ENCODE data around the gene ARMCX4.
"Not testable (repeated sequence)": the region's sequence is repeated elsewhere in the genome, so short reads cannot be mapped to it uniquely, and the experiment has no call there.

The ARMCX4 gene

DNA sequence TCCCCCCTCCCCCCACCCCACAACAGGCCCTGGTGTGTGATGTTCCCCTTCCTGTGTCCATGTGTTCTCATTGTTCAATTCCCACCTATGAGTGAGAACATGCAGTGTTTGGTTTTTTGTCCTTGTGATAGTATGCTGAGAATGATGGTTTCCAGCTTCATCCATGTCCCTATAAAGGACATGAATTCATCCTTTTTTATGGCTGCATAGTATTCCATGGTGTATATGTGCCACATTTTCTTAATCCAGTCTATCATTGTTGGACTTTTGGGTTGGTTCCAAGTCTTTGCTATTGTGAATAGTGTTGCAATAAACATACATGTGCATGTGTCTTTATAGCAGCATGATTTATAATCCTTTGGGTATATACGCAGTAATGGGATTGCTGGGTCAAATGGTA lies 17.7 kb downstream of the ARMCX4 start:
- POLR2A ChIA-PET; H3K9me3 ChIP-seq (ENCODE audit: control insufficient read depth, insufficient read depth, low read depth, low read length); H3K4me1 ChIP-seq (ENCODE audit: control insufficient read depth, insufficient read depth, low read length); CTCF ChIA-PET; H3K4me3 ChIP-seq (ENCODE audit: low read depth, low read length); H3K36me3 ChIP-seq (ENCODE audit: control insufficient read depth in 2 of 2, insufficient read depth in 1 of 2, low read length in 2 of 2); H3K27ac ChIP-seq (ENCODE audit: extremely low read depth, low read depth, low read length): not testable (repeated sequence)
- TF ChIP-seq ZNF146 (tag by site-specific recombination; IDR thresholded peaks at IDR 0.05) = peak; percentile 92

DNA sequence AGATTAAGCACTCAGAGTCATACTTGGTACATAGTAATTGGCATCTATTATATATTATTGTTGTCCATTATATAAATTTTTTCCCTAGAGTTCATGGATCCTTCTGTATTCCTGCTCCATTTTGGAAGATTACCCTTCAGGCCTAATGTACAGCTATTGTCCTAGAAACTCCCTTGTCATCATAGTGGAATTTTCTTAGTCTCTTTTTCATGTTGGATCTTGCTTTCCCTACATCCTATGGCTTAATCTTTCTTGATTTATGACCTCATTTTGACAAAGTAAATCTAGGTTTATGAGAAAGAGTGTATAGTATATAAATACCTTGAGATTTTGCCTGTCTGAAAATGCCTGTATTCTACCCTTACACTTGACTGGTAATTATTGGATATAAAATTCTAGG lies 22.1 kb downstream of the ARMCX4 start:
- Histone ChIP-seq H3K4me3 (ENCODE audit: low read depth, low read length) (no peak overlapping the region), H3K27ac (ENCODE audit: extremely low read depth, low read depth, low read length) (no peak overlapping the region), H3K4me1 (ENCODE audit: control insufficient read depth, insufficient read depth, low read length) (no peaks in the 10 kb centered on the region), H3K9me3 (ENCODE audit: control insufficient read depth, insufficient read depth, low read depth, low read length) (no peaks in the 10 kb centered on the region), H3K36me3 (ENCODE audit: control insufficient read depth in 2 of 2, insufficient read depth in 1 of 2, low read length in 2 of 2) (no peaks in the 10 kb centered on the region)
- no peak for TF ChIP-seq MZF1 (tag by site-specific recombination; IDR thresholded peaks at IDR 0.05; ENCODE audit: borderline replicate concordance)
- TF ChIP-seq, protein P1, sequence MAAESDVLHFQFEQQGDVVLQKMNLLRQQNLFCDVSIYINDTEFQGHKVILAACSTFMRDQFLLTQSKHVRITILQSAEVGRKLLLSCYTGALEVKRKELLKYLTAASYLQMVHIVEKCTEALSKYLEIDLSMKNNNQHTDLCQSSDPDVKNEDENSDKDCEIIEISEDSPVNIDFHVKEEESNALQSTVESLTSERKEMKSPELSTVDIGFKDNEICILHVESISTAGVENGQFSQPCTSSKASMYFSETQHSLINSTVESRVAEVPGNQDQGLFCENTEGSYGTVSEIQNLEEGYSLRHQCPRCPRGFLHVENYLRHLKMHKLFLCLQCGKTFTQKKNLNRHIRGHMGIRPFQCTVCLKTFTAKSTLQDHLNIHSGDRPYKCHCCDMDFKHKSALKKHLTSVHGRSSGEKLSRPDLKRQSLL (tag by site-specific recombination; IDR thresholded peaks at IDR 0.05) = no peak
- no peak for TF ChIP-seq ZSCAN30 (tag by site-specific recombination; IDR thresholded peaks at IDR 0.05)
- no peak for TF ChIP-seq ZFP37 (tag by site-specific recombination; IDR thresholded peaks at IDR 0.05)
- POLR2A ChIA-PET = no interaction called here
- CTCF ChIA-PET = no interaction called here

DNA sequence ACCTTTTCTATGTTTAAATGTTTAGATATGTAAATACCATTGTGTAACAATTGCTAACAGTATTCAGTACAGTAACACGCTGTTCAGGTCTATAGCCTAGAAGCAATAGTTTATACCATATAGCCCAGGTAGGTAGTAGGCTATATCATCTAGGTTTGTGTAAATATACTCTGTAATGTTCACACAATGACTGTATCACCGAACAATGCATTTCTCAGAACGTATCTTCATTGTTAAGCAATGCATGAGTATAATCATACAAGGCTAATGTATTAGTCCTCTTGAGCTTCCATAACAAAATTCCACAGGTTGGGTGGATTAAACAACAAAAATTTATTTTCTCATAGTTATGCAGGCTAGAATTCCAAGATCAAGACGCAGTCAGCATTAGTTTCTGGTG lies 22.7 kb downstream of the ARMCX4 start:
- POLR2A ChIA-PET = no interaction called here
- Histone ChIP-seq H3K4me1 (ENCODE audit: control insufficient read depth, insufficient read depth, low read length) (no peaks in the 10 kb centered on the region), H3K27ac (ENCODE audit: extremely low read depth, low read depth, low read length) (no peak overlapping the region), H3K9me3 (ENCODE audit: control insufficient read depth, insufficient read depth, low read depth, low read length) (no peaks in the 10 kb centered on the region), H3K4me3 (ENCODE audit: low read depth, low read length) (no peak overlapping the region), H3K36me3 (ENCODE audit: control insufficient read depth in 2 of 2, insufficient read depth in 1 of 2, low read length in 2 of 2) (no peaks in the 10 kb centered on the region)
- CTCF ChIA-PET = no interaction called here
- TF ChIP-seq, protein P1 (tag by site-specific recombination; IDR thresholded peaks at IDR 0.05) = no peak
- TF ChIP-seq, protein P2, sequence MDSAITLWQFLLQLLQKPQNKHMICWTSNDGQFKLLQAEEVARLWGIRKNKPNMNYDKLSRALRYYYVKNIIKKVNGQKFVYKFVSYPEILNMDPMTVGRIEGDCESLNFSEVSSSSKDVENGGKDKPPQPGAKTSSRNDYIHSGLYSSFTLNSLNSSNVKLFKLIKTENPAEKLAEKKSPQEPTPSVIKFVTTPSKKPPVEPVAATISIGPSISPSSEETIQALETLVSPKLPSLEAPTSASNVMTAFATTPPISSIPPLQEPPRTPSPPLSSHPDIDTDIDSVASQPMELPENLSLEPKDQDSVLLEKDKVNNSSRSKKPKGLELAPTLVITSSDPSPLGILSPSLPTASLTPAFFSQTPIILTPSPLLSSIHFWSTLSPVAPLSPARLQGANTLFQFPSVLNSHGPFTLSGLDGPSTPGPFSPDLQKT (IDR thresholded peaks at IDR 0.05; ENCODE audit: borderline replicate concordance, low read depth, low read length) = no peak
- TF ChIP-seq SALL2 (tag by site-specific recombination; IDR thresholded peaks at IDR 0.05; ENCODE audit: borderline replicate concordance) (no peak), ZNF521 (tag by site-specific recombination; IDR thresholded peaks at IDR 0.05) (no peak), ZFP3 (tag by site-specific recombination; IDR thresholded peaks at IDR 0.05; ENCODE audit: low read depth) (no peak), ZNF391 (tag by site-specific recombination; IDR thresholded peaks at IDR 0.05; ENCODE audit: borderline replicate concordance, low read depth) (no peak), ZBTB7A (tag by site-specific recombination; IDR thresholded peaks at IDR 0.05; ENCODE audit: low read depth) (no peak), ZNF777 (tag by site-specific recombination; IDR thresholded peaks at IDR 0.05; ENCODE audit: borderline replicate concordance) (no peak), ZNF19 (tag by site-specific recombination; IDR thresholded peaks at IDR 0.05; ENCODE audit: low read depth) (no peak)
- TF ChIP-seq, protein P3, sequence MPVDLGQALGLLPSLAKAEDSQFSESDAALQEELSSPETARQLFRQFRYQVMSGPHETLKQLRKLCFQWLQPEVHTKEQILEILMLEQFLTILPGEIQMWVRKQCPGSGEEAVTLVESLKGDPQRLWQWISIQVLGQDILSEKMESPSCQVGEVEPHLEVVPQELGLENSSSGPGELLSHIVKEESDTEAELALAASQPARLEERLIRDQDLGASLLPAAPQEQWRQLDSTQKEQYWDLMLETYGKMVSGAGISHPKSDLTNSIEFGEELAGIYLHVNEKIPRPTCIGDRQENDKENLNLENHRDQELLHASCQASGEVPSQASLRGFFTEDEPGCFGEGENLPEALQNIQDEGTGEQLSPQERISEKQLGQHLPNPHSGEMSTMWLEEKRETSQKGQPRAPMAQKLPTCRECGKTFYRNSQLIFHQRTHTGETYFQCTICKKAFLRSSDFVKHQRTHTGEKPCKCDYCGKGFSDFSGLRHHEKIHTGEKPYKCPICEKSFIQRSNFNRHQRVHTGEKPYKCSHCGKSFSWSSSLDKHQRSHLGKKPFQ (tag by site-specific recombination; IDR thresholded peaks at IDR 0.05) = no peak
- TF ChIP-seq, protein P4, sequence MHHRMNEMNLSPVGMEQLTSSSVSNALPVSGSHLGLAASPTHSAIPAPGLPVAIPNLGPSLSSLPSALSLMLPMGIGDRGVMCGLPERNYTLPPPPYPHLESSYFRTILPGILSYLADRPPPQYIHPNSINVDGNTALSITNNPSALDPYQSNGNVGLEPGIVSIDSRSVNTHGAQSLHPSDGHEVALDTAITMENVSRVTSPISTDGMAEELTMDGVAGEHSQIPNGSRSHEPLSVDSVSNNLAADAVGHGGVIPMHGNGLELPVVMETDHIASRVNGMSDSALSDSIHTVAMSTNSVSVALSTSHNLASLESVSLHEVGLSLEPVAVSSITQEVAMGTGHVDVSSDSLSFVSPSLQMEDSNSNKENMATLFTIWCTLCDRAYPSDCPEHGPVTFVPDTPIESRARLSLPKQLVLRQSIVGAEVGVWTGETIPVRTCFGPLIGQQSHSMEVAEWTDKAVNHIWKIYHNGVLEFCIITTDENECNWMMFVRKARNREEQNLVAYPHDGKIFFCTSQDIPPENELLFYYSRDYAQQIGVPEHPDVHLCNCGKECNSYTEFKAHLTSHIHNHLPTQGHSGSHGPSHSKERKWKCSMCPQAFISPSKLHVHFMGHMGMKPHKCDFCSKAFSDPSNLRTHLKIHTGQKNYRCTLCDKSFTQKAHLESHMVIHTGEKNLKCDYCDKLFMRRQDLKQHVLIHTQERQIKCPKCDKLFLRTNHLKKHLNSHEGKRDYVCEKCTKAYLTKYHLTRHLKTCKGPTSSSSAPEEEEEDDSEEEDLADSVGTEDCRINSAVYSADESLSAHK (tag by site-specific recombination; IDR thresholded peaks at IDR 0.05) = no peak

All from HEK293 (cell line).